ENCODE data around the gene GUCD1. TPM values are rescaled to one million over a fixed set of nuclear protein-coding genes. Genes with fewer than 3 reads are reported as not detected.
A peak's percentile ranks its signal among the peaks of the same experiment; 100 is the strongest.

GUCD1 gene
- total and polyA plus RNA-seq, 2 of the 13 experiments (the other 11 are each of a cell fraction or from before 2014, with no cell fraction given): 128 to 245 TPM

DNA sequence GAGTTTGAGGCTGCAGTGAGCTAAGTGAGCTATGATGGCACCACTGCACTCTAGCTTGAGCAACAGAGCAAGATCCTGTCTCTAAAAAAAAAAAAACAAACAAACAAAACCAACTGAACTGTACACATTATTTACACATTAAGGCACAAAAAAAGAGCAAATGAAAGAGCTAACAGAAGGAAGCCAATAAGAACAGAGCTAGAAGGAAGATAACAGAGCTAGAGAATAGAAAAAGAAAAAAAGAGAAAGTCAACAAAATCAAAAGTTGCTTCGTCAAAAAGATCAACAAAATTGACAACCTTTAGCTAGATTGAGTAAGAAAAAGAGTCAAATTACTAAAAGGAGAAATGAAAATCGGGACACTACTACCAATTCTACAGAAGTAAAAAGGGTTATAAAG, 25.0 kb downstream of the GUCD1 start (continued):
- no peak for TF ChIP-seq SOX13 (IDR thresholded peaks at IDR 0.05)
- TF ChIP-seq SOX13 (CRISPR knock-in tag; conservative IDR thresholded peaks at IDR 0.05 in 1 of 2, IDR thresholded peaks at IDR 0.05 in 1 of 2): no peak
- no peak for TF ChIP-seq TAF15 (IDR thresholded peaks at IDR 0.05; ENCODE audit: low read depth, low read length, poor library complexity, severe bottlenecking)
- no peak for TF ChIP-seq ZMYM2 (CRISPR knock-in tag; IDR thresholded peaks at IDR 0.05)
- TF ChIP-seq ATF7-NPFF (CRISPR knock-in tag; IDR thresholded peaks at IDR 0.05; ENCODE audit: low read depth): no peak
- TF ChIP-seq FOXP1 (IDR thresholded peaks at IDR 0.05): peak; percentile 61
- TF ChIP-seq FOXP1 (CRISPR knock-in tag; IDR thresholded peaks at IDR 0.05): peak; percentile 63; the same call in 1 of the 2 replicates
- no peak for TF ChIP-seq PCBP2 (optimal IDR thresholded peaks at IDR 0.05; ENCODE audit: low read depth, low read length, poor library complexity, severe bottlenecking)
- no peak for TF ChIP-seq KAT8 (CRISPR knock-in tag; IDR thresholded peaks at IDR 0.05)
- TF ChIP-seq ZNF362 (CRISPR knock-in tag; IDR thresholded peaks at IDR 0.05; ENCODE audit: borderline replicate concordance): peak; percentile 48; the same call in 1 of the 2 replicates
- TF ChIP-seq TP53 (CRISPR knock-in tag; conservative IDR thresholded peaks at IDR 0.05): no peak
- no peak for TF ChIP-seq ZNF34 (CRISPR knock-in tag; IDR thresholded peaks at IDR 0.05; ENCODE audit: borderline replicate concordance)
- TF ChIP-seq BRD4 (CRISPR knock-in tag; IDR thresholded peaks at IDR 0.05): no peak
- no peak for TF ChIP-seq ZZZ3 (CRISPR knock-in tag; IDR thresholded peaks at IDR 0.05; ENCODE audit: borderline replicate concordance)
- 0 out of 2 replicates have a peak, but pooled peaks have one; percentile 12 for TF ChIP-seq SOX5 (CRISPR knock-in tag; IDR thresholded peaks at IDR 0.05; ENCODE audit: borderline replicate concordance)
- no peak for TF ChIP-seq SOX6 (IDR thresholded peaks at IDR 0.05)
- TF ChIP-seq SOX6 (CRISPR knock-in tag; IDR thresholded peaks at IDR 0.05): peak; percentile 41; the same call in 1 of the 2 replicates
- TF ChIP-seq ZNF770 (CRISPR knock-in tag; IDR thresholded peaks at IDR 0.05): peak; percentile 76
- no peak for TF ChIP-seq EEA1 (CRISPR knock-in tag; IDR thresholded peaks at IDR 0.05; ENCODE audit: borderline replicate concordance)
- no peak for TF ChIP-seq KDM3A (CRISPR knock-in tag; IDR thresholded peaks at IDR 0.05; ENCODE audit: low read depth)
- TF ChIP-seq CEBPG (CRISPR knock-in tag; IDR thresholded peaks at IDR 0.05): no peak
- TF ChIP-seq SATB2 (CRISPR knock-in tag; IDR thresholded peaks at IDR 0.05): no peak
- no peak for TF ChIP-seq BRCA1 (CRISPR knock-in tag; IDR thresholded peaks at IDR 0.05)
- TF ChIP-seq ZNF556 (CRISPR knock-in tag; IDR thresholded peaks at IDR 0.05; ENCODE audit: borderline replicate concordance): no peak
